Kidney glomerular epithelial cell (primary cell): ENCODE measurements around the gene SGSH.
"Not testable (repeated sequence)": the region's sequence is repeated elsewhere in the genome, so short reads cannot be mapped to it uniquely, and the experiment has no call there.

Experiments used
- DNase-seq: peaks from one replicate; lab custom pipeline; 2025; lab: John Stamatoyannopoulos, UW

Gene SGSH

GRCh38 chr17:80220054-80220735, at the start of gene SGSH, which contains the start of gene SLC26A11:
Gene SGSH, minus strand, starts transcription at chr17:80220333. Its CDS starts 20 bp downstream, at chr17:80220313.
Gene SLC26A11, plus strand, starts transcription at chr17:80220427. Its CDS starts 1,134 bp downstream, at chr17:80221561.
- DNase-seq: peak; percentile 5

- DNase-seq: no peak
Measured at GRCh38 chr17:80269405-80269807, 49.3 kb upstream of the SGSH start.

GRCh38 chr17:80268427-80268826, 48.3 kb upstream of the SGSH start:
- DNase-seq: no peak

GRCh38 chr17:80267391-80267790, 47.3 kb upstream of the SGSH start:
- no peak for DNase-seq

- no peak for DNase-seq
Measured at GRCh38 chr17:80265205-80266068, 45.3 kb upstream of the SGSH start.

- no peak for DNase-seq
Measured at GRCh38 chr17:80264205-80265075, 44.3 kb upstream of the SGSH start.

GRCh38 chr17:80263253-80264204, 43.4 kb upstream of the SGSH start:
- DNase-seq: peak; percentile 73

GRCh38 chr17:80262775-80263244, 42.7 kb upstream of the SGSH start:
- DNase-seq: no peak

GRCh38 chr17:80262291-80262690, 42.2 kb upstream of the SGSH start:
- DNase-seq: no peak

- no peak for DNase-seq
Measured at GRCh38 chr17:80261895-80262279, 41.8 kb upstream of the SGSH start.

- no peak for DNase-seq
Measured at GRCh38 chr17:80261159-80261894, 41.2 kb upstream of the SGSH start.

GRCh38 chr17:80260791-80261158, 40.6 kb upstream of the SGSH start, which contains the start of gene RNF213:
Gene RNF213, plus strand, starts transcription at chr17:80260852. Its CDS starts 2,830 bp downstream, at chr17:80263682.
- no peak for DNase-seq

- DNase-seq: peak; percentile 50
Measured at GRCh38 chr17:80260069-80260535, 40.0 kb upstream of the SGSH start.

GRCh38 chr17:80259457-80260068, 39.4 kb upstream of the SGSH start:
- no peak for DNase-seq

- not testable (repeated sequence) for DNase-seq
Measured at GRCh38 chr17:80258296-80258695, 38.2 kb upstream of the SGSH start.

- no peak for DNase-seq
Measured at GRCh38 chr17:80257716-80258213, 37.6 kb upstream of the SGSH start.

GRCh38 chr17:80256034-80256350, 35.9 kb upstream of the SGSH start:
- DNase-seq: no peak

- peak; percentile 98 for DNase-seq
Measured at GRCh38 chr17:80254396-80255251, 34.5 kb upstream of the SGSH start.
